ENCODE results near the gene HIVEP3.
A peak's percentile ranks its signal among the peaks of the same experiment; 100 is the strongest.

The HIVEP3 gene

DNA sequence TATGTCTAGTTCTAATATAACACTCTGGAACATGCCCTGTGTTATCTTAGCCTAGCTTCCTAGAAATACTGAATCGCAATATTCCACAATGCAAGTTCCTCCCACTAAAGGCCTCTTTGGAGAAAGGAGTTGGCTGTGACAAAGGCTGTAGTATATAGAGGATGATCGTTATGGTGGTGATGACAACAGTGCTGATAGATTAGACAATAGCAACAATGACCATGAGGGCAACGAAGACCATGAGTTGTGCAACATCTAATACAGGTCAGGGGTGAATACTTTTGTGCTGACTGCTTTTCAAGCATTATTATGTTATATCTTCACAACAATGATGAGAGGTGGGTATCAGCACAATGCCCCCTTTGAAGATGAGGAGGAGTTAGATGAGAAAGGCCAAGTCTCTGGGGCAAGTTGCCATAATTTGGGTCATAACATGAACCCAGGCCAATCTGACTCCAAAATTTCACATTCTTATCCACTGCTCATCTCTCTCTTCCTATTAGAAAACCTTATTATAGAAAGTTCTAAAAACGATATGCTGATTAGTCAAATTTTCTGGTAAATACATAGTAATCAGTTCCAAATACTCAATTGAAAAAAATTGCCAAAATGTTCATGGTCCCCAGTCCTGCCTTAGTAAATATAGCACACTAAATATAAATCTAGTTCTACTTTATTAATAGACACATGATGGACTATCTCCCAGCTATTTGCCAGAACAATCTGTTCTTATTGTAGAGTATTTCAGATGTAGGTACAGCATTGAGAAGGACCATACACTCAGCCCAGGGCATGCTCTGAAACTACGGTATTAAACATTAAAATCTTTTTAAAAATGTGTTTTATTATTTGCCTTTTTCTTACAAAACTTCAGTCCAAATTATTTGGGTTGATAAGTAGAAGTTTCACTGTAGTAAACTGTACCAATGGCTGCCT, 37.5 kb downstream of the HIVEP3 start:
- TF ChIP-seq, protein P1, sequence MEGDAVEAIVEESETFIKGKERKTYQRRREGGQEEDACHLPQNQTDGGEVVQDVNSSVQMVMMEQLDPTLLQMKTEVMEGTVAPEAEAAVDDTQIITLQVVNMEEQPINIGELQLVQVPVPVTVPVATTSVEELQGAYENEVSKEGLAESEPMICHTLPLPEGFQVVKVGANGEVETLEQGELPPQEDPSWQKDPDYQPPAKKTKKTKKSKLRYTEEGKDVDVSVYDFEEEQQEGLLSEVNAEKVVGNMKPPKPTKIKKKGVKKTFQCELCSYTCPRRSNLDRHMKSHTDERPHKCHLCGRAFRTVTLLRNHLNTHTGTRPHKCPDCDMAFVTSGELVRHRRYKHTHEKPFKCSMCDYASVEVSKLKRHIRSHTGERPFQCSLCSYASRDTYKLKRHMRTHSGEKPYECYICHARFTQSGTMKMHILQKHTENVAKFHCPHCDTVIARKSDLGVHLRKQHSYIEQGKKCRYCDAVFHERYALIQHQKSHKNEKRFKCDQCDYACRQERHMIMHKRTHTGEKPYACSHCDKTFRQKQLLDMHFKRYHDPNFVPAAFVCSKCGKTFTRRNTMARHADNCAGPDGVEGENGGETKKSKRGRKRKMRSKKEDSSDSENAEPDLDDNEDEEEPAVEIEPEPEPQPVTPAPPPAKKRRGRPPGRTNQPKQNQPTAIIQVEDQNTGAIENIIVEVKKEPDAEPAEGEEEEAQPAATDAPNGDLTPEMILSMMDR (IDR thresholded peaks at IDR 0.05; ENCODE audit: unreplicated experiment in 3 of 3), result no peak
- no peaks in the 10 kb centered on the region for H3K9me3 Mint-ChIP-seq
- H3K4me3 Mint-ChIP-seq, result no peak overlapping the region
- peak overlapping the region in 2 of 3 experiments; percentile 50 to 66 for H3K27ac Mint-ChIP-seq
- no peaks in the 10 kb centered on the region for H3K36me3 Mint-ChIP-seq (ENCODE audit: low read depth)
- no peaks in the 10 kb centered on the region for H3K27me3 Mint-ChIP-seq (ENCODE audit: low read depth)
- H3K4me1 Mint-ChIP-seq, result peaks cover 75% of the 10 kb centered on the region

DNA sequence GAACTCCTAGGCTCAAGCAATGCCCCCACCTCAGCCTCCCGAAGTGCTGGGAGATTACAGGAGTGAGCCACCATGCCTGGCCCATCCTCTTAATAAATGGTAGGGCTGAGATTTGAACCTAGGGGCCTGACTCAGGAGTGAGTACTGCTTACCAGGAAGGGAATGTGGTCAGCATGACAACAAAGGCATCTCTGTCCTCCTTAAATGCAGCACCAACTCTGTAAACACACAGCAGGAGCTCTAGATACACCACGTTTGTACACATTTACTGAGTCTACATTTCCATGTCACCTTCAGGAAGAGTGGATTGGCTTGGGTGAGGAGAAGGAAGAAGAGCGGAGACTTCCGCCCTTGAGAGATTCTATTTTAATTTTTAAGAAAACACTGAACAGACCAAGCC, 38.5 kb downstream of the HIVEP3 start:
- Mint-ChIP-seq H3K4me1 (peaks cover 78% of the 10 kb centered on the region), H3K27me3 (ENCODE audit: low read depth) (no peaks in the 10 kb centered on the region), H3K36me3 (ENCODE audit: low read depth) (no peaks in the 10 kb centered on the region), H3K4me3 (no peak overlapping the region), H3K9me3 (no peaks in the 10 kb centered on the region), H3K27ac (no peak overlapping the region)
- TF ChIP-seq, protein P1 (IDR thresholded peaks at IDR 0.05; ENCODE audit: unreplicated experiment in 3 of 3), result no peak

DNA sequence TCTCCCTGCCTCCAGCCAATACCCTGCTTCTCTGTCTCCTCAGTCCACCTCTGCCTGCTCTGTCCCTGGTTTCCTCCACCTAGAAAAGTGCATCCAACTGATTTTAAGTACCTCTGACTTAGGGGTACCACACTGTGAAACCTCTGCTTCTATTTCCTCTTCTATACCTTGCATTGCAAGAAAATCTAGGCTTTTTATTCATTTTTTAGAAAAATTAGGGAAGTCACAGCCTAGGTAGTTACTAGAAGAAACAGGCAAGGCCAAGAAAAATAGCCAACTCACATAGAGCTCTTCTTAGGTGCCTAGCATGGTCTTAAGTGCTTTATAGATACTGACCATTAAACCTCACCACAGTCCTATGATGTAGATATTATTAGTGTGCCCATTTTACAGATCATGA, 39.1 kb downstream of the HIVEP3 start:
- TF ChIP-seq, protein P1 (IDR thresholded peaks at IDR 0.05; ENCODE audit: unreplicated experiment in 3 of 3), result no peak
- H3K9me3 Mint-ChIP-seq, result no peaks in the 10 kb centered on the region
- peaks cover 79% of the 10 kb centered on the region for H3K4me1 Mint-ChIP-seq
- peak overlapping the region in 2 of 3 experiments; percentile 15 to 22 for H3K27ac Mint-ChIP-seq
- H3K27me3 Mint-ChIP-seq (ENCODE audit: low read depth), result peaks cover 4% of the 10 kb centered on the region
- no peak overlapping the region for H3K4me3 Mint-ChIP-seq
- H3K36me3 Mint-ChIP-seq (ENCODE audit: low read depth), result no peaks in the 10 kb centered on the region

DNA sequence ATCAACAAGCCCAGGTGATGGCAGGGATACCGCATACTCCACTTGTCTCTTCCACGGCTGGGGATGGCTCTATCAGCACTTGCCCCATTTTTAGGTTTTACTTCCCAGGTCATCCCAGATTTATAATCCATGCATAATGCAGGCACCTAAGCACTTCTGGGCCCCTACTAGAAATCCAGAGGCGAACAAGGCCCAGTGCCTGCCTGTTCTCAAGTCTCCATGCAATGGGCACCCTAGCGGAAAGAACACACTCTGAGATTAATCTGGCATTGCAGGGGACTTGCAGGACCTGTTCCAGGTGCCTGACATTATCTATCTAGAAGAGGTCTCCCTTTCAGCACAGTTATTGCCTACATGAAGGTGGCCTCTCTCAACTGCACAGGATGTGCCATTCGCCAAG, 39.8 kb downstream of the HIVEP3 start:
- peak overlapping the region in 1 of 3 experiments; percentile 79 for H3K27ac Mint-ChIP-seq
- peaks cover 85% of the 10 kb centered on the region for H3K4me1 Mint-ChIP-seq
- H3K27me3 Mint-ChIP-seq (ENCODE audit: low read depth), result peaks cover 4% of the 10 kb centered on the region
- H3K4me3 Mint-ChIP-seq, result no peak overlapping the region
- TF ChIP-seq, protein P1 (IDR thresholded peaks at IDR 0.05; ENCODE audit: unreplicated experiment in 3 of 3), result no peak
- H3K36me3 Mint-ChIP-seq (ENCODE audit: low read depth), result no peaks in the 10 kb centered on the region
- no peaks in the 10 kb centered on the region for H3K9me3 Mint-ChIP-seq

DNA sequence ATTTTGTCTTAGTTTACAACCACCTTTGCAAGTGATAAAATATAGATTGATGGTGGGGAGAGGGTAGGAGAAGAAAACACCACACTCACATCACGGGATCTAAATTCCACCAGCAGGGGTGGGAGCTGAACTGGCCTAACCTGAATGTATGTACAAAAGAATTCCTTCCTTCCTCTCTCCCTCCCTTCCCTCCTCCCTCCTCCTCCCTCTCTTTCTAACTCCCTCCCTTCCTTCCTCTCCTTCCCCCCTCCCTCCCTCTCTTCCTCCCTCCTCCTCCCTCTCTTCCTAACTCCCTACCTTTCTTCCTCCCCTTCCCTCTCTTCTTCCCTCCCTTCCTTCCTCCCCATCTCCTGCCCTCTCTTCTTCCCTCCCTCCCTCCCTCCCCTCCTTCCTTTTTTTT, 40.2 kb downstream of the HIVEP3 start:
- Mint-ChIP-seq H3K27ac (peak overlapping the region in 1 of 3 experiments; percentile 79), H3K4me1 (peaks cover 86% of the 10 kb centered on the region), H3K27me3 (ENCODE audit: low read depth) (peaks cover 4% of the 10 kb centered on the region), H3K9me3 (no peaks in the 10 kb centered on the region), H3K4me3 (no peak overlapping the region), H3K36me3 (ENCODE audit: low read depth) (no peaks in the 10 kb centered on the region)
- TF ChIP-seq, protein P1 (IDR thresholded peaks at IDR 0.05; ENCODE audit: unreplicated experiment in 3 of 3), result no peak

Measured in nephron (organoid).